Neural progenitor cell (in vitro differentiated cells): Measurements from ENCODE around the gene CSNK1G1. TPM values are rescaled to one million over a fixed set of nuclear protein-coding genes. Genes with fewer than 3 reads are reported as not detected.

Source experiments
- DNase-seq: peaks from one replicate; pipeline ENCODE4 v3.0.0-alpha.2; 2016; ENCODE audit warnings: low spot score
- H2AFZ ChIP-seq: fragments of 200-600 bp; sonication (generic); replicated peaks from 2 replicates; pipeline ENCODE4 v1.6.1; 2016; ENCODE audit warnings: antibody characterized with exemption
- H3F3A ChIP-seq: fragments of 200-600 bp; sonication (generic); 2 replicates; pipeline ENCODE4 v1.6.1; 2016; ENCODE audit warnings: antibody characterized with exemption, low read depth
- H3K27ac ChIP-seq: fragments of 200-600 bp; sonication (generic); 2 replicates; pipeline ENCODE4 v1.5.1; 2016; ENCODE audit warnings: mild to moderate bottlenecking
- H3K27me3 ChIP-seq: fragments of 200-600 bp; sonication (generic); 2 replicates; pipeline ENCODE4 v1.6.1; 2016; ENCODE audit warnings: mild to moderate bottlenecking, moderate library complexity
- H3K36me3 ChIP-seq: fragments of 200-600 bp; sonication (generic); 2 replicates; pipeline ENCODE4 v1.5.1; 2016
- H3K4me1 ChIP-seq: fragments of 200-600 bp; sonication (generic); 2 replicates; pipeline ENCODE4 v1.6.1; 2016; ENCODE audit warnings: mixed run types
- H3K4me2 ChIP-seq: fragments of 200-600 bp; sonication (generic); 2 replicates; pipeline ENCODE4 v1.6.1; 2016
- H3K4me3 ChIP-seq: fragments of 200-600 bp; sonication (generic); 2 replicates; pipeline ENCODE4 v1.5.1; 2016
- H3K79me2 ChIP-seq: fragments of 200-600 bp; sonication (generic); 2 replicates; pipeline ENCODE4 v1.6.1; 2016; ENCODE audit warnings: low read depth
- H3K9ac ChIP-seq: fragments of 200-600 bp; sonication (generic); 2 replicates; pipeline ENCODE4 v1.6.1; 2016
- H3K9me3 ChIP-seq: fragments of 200-600 bp; sonication (generic); 2 replicates; pipeline ENCODE4 v1.5.1; 2016; ENCODE audit warnings: low read depth
- H4K20me1 ChIP-seq: fragments of 200-600 bp; sonication (generic); 2 replicates; pipeline ENCODE4 v1.6.1; 2016; ENCODE audit warnings: low read depth
- H3K27ac Mint-ChIP-seq: 3 replicates; pipeline ENCODE4 v1.8.0; 2021; ENCODE audit warnings: mixed read lengths
- H3K27me3 Mint-ChIP-seq: 2 replicates; pipeline ENCODE4 v1.8.0; 2022; ENCODE audit warnings: low read depth, mild to moderate bottlenecking, inconsistent platforms, moderate library complexity, mixed read lengths; ENCODE audit not compliant: insufficient read depth
- H3K36me3 Mint-ChIP-seq: 3 replicates; pipeline ENCODE4 v1.8.0; 2021; ENCODE audit warnings: mixed read lengths
- H3K4me1 Mint-ChIP-seq: 3 replicates; pipeline ENCODE4 v1.8.0; 2021; ENCODE audit warnings: mixed read lengths
- H3K4me3 Mint-ChIP-seq: 3 replicates; pipeline ENCODE4 v1.8.0; 2021; ENCODE audit warnings: mild to moderate bottlenecking, moderate library complexity, mixed read lengths
- H3K9me3 Mint-ChIP-seq: 3 replicates; pipeline ENCODE4 v1.8.0; 2020; ENCODE audit warnings: mixed read lengths
- EZH2 ChIP-seq: fragments of 200-600 bp; sonication (generic); IDR thresholded peaks from 2 replicates; pipeline ENCODE4 v1.6.1; 2017; ENCODE audit warnings: antibody characterized with exemption, mild to moderate bottlenecking, moderate library complexity
- EZH2phosphoT487 ChIP-seq: fragments of 200-600 bp; sonication (generic); IDR thresholded peaks from 2 replicates; pipeline ENCODE4 v1.6.1; 2017; ENCODE audit warnings: antibody characterized with exemption
- total RNA-seq: library from RNA; depleted of rRNA; stranded (reverse); fragments of >200 nt; gene quantifications from 2 replicates; pipeline ENCODE4 v1.2.3, GENCODE V29; 2015; ENCODE audit warnings: low replicate concordance
- TF ChIP-seq, protein P1 (sequence below): fragments of 200-600 bp; sonication (generic); IDR thresholded peaks from 2 replicates; pipeline ENCODE4 v1.5.1; 2017; ENCODE audit warnings: antibody characterized with exemption, mild to moderate bottlenecking

CSNK1G1 gene
- total RNA-seq, 1 donor from 2014 or later = 23.0 TPM

DNA sequence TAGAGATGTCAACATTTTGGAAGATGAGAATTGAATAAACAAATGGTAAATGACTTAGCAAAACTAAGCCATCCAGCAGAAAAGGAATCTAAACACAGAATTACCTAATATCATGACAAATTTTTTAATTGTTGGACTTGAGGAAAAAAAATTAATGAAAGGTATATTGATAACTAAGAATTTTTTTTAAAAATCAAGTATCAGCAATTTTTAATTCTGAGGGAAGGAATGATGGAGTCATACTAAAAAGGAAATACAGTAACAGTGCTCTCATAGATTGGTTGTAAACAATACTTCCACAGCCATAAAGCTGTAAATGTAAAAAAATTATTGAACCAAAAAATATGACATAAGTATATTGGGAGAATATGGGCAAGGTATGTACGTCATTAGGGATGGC is 68.0 kb downstream of the CSNK1G1 start:
- no peak overlapping the region for H3K4me2 ChIP-seq
- peaks cover 22% of the 10 kb centered on the region for H3K79me2 ChIP-seq

DNA sequence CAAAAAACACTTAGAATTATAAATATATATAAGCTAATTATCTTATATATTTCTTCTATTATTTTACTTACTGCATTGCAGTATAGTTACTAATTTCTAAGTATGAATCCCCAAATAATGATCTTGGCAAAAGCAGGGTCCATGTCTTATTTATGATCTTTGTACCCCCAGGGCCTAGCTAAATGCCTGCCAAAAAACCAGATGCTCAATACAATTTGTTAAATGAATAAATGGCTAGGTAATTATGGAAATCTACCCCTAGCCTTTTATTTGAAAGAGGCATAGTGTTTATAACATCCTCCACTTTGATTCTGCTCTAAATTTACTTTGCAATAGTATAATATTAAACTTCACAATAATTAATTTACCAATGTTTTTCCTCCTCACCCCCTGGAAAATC is 69.5 kb downstream of the CSNK1G1 start:
- Histone ChIP-seq H3K4me1 (peaks cover 13% of the 10 kb centered on the region), H3K27ac (no peak overlapping the region), H3K4me2 (no peak overlapping the region), H3K36me3 (no peaks in the 10 kb centered on the region), H3F3A (peaks cover 5% of the 10 kb centered on the region), H4K20me1 (peaks cover 6% of the 10 kb centered on the region), H3K9me3 (no peaks in the 10 kb centered on the region), H3K27me3 (no peaks in the 10 kb centered on the region), H3K79me2 (peaks cover 16% of the 10 kb centered on the region), H3K4me3 (no peak overlapping the region), H2AFZ (no peak overlapping the region), H3K9ac (no peak overlapping the region)
- no peaks in the 10 kb centered on the region for H3K9me3 Mint-ChIP-seq
- DNase-seq = no peak
- TF ChIP-seq EZH2phosphoT487 = no peak
- no peak for TF ChIP-seq EZH2
- TF ChIP-seq, protein P1, sequence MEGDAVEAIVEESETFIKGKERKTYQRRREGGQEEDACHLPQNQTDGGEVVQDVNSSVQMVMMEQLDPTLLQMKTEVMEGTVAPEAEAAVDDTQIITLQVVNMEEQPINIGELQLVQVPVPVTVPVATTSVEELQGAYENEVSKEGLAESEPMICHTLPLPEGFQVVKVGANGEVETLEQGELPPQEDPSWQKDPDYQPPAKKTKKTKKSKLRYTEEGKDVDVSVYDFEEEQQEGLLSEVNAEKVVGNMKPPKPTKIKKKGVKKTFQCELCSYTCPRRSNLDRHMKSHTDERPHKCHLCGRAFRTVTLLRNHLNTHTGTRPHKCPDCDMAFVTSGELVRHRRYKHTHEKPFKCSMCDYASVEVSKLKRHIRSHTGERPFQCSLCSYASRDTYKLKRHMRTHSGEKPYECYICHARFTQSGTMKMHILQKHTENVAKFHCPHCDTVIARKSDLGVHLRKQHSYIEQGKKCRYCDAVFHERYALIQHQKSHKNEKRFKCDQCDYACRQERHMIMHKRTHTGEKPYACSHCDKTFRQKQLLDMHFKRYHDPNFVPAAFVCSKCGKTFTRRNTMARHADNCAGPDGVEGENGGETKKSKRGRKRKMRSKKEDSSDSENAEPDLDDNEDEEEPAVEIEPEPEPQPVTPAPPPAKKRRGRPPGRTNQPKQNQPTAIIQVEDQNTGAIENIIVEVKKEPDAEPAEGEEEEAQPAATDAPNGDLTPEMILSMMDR = no peak
- H3K36me3 Mint-ChIP-seq = no peaks in the 10 kb centered on the region
- H3K27ac Mint-ChIP-seq = no peak overlapping the region
- no peak overlapping the region for H3K4me3 Mint-ChIP-seq
- H3K4me1 Mint-ChIP-seq = peaks cover 6% of the 10 kb centered on the region
- no peaks in the 10 kb centered on the region for H3K27me3 Mint-ChIP-seq

More for the DNA sequence above, 68.0 kb downstream of the CSNK1G1 start:
- Histone ChIP-seq H4K20me1 (peaks cover 6% of the 10 kb centered on the region), H3K9me3 (no peaks in the 10 kb centered on the region), H3F3A (peaks cover 5% of the 10 kb centered on the region), H2AFZ (no peak overlapping the region), H3K9ac (no peak overlapping the region), H3K27me3 (no peaks in the 10 kb centered on the region), H3K36me3 (no peaks in the 10 kb centered on the region), H3K27ac (no peak overlapping the region), H3K4me1 (peaks cover 13% of the 10 kb centered on the region), H3K4me3 (no peak overlapping the region)
- TF ChIP-seq EZH2phosphoT487 = no peak
- TF ChIP-seq, protein P1 = no peak
- no peak for TF ChIP-seq EZH2
- no peak for DNase-seq
- H3K36me3 Mint-ChIP-seq = no peaks in the 10 kb centered on the region
- H3K4me3 Mint-ChIP-seq = no peak overlapping the region
- H3K27ac Mint-ChIP-seq = no peak overlapping the region
- peaks cover 6% of the 10 kb centered on the region for H3K4me1 Mint-ChIP-seq
- no peaks in the 10 kb centered on the region for H3K9me3 Mint-ChIP-seq
- H3K27me3 Mint-ChIP-seq = no peaks in the 10 kb centered on the region

DNA sequence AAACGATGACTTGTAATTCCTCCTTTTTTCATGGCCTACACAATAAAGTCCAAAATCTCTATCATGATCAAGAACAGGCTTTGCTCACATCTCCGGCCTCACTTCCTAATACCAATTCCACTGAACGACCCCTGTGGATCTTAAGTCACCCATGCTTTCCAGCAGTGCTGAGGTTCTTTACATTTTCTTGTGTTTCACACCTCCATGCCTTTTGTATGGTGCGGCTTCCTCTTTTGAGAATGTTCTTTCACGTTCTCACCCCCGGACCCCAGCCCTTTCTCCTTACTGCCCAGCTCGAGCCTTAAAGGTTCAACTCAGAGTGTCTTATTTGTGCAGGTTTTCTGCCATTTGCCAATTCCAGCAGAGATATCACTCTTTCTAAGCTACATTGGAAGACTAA is 70.1 kb downstream of the CSNK1G1 start:
- no peaks in the 10 kb centered on the region for H3K27me3 ChIP-seq
- H3K4me3 ChIP-seq = no peak overlapping the region
- Mint-ChIP-seq H3K4me3 (no peak overlapping the region), H3K4me1 (peaks cover 6% of the 10 kb centered on the region), H3K36me3 (peaks cover 3% of the 10 kb centered on the region), H3K9me3 (no peaks in the 10 kb centered on the region), H3K27ac (no peak overlapping the region), H3K27me3 (no peaks in the 10 kb centered on the region)
- peak overlapping the region; percentile 21 for H3K4me2 ChIP-seq
- no peak overlapping the region for H3K27ac ChIP-seq
- no peak for TF ChIP-seq EZH2phosphoT487
- no peak for TF ChIP-seq EZH2
- TF ChIP-seq, protein P1 = no peak
- H3F3A ChIP-seq = peaks cover 5% of the 10 kb centered on the region
- H2AFZ ChIP-seq = no peak overlapping the region
- H3K36me3 ChIP-seq = no peaks in the 10 kb centered on the region
- no peak overlapping the region for H3K9ac ChIP-seq
- peak; percentile 45 for DNase-seq
- H3K4me1 ChIP-seq = peaks cover 13% of the 10 kb centered on the region
- peaks cover 16% of the 10 kb centered on the region for H3K79me2 ChIP-seq
- peaks cover 6% of the 10 kb centered on the region for H4K20me1 ChIP-seq
- no peaks in the 10 kb centered on the region for H3K9me3 ChIP-seq
